ENCODE results near the gene TRAM2.
A peak's percentile ranks its signal among the peaks of the same experiment; 100 is the strongest.

TRAM2 gene

DNA sequence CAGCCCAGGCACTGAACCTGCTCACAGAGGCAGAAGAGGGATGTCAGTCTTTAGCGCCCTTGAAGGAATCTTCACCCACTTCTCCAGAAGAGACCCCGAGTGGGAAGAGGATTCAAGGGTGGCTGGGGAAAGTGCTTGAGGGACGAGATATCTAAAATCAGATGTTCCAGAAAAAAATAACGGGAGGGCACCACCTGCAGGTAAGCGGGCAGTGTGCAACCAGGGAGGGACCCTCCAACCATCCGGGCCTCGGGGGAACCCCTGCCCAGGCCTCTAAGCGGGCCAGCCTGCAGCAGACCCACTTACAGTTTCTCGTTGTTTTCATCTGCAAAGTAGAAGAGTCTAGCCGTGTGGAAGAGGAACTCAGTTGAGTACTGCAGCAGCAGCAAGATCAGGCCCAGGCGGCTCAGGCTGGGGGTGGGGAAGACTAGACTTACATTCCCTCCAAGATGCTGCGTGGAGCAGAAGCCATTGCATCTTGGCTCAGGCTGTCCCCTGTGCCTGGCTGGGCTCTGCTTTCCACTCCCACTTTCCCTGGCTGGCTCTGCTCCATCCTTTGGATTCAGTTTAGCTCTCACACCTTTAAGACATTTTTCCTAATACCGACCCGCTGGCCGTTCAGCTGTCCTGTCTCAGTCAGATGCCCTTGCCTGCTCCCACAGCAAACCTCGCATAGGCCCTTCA is 71.0 kb downstream of the TRAM2 start:
- no peak for DNase-seq

DNA sequence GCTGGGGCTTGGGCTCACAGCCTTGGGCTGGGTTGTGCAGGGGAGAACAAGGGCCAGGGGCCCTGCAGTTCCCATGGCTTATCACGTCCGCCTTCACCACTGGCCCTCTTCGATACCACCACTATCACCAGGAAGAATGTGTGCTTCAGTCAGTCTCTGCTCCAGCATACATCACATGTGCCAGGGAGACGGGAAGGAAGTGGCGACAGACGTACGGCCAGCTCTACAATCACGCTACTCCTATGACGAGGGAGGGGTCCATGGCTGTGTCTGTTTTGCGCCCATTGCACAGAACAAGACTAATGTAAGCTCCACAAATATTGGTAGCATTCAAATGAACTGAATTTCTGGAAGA is 72.1 kb downstream of the TRAM2 start:
- no peak for DNase-seq

DNA sequence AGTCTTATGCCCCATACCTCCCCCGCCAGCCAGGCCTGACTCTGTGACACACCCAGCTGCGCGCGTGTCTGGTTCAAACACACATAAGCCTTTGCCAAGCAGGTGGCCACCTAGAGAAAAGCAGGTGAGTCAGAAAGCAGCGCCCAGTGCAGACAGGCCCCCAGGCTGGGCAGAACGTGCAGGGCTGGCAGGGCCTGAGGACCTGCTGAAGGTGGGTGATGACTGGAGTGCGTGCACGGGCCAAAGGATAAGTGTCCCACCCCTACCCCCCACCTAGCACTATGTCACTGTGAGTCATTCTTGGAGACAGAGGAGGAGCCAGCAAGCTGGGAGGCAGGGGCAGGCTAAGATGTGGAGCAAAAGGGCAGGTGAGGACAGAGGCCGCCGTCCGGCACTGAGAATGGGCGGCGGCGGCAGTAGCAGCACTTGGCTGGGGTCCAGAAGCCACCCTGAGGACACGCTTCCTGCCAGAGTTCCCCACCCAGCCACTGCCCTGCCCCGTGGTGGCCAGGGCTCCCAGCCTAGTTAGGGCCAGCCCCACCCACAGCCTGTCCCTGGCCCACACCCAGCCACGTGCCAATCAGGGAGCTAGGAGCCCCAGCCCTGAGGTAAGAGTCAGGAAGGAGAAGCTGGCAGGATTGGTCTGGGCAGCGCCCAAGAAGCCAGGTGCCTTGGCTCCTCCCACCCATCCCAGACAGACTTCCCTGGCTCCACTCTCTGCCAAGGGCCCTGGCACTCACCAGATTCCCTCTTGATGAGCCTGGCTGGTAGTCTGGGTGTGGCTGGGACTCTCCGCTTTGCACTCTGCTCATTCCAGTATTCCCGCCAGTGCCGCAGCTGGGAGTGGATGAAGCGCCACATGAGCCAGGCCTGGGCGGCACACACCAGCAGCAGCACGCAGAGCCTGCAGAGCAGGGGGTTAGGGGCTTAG is 72.7 kb downstream of the TRAM2 start:
- DNase-seq: peak; percentile 98

DNA sequence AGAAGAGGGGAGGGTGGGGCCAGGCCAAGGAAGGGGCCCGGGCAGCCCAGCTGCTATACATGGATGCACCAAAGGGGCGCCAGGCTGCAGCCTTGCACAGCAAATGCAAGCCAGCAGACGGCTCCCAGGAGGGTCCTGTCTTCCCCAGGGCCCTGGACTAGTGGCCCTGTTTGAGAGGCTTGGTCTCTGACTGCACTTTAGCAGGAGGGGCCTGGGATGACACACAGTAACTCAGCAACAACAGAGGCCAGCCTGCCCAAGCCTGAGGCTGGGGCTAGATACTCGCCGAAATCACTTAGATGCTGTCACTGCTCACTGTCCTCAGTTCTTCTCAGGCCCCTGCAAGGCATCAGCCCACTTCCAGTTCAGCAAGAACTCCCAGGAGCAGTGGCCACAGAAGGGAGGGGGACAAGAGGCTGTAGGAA is 73.5 kb downstream of the TRAM2 start:
- peak; percentile 20 for DNase-seq

DNA sequence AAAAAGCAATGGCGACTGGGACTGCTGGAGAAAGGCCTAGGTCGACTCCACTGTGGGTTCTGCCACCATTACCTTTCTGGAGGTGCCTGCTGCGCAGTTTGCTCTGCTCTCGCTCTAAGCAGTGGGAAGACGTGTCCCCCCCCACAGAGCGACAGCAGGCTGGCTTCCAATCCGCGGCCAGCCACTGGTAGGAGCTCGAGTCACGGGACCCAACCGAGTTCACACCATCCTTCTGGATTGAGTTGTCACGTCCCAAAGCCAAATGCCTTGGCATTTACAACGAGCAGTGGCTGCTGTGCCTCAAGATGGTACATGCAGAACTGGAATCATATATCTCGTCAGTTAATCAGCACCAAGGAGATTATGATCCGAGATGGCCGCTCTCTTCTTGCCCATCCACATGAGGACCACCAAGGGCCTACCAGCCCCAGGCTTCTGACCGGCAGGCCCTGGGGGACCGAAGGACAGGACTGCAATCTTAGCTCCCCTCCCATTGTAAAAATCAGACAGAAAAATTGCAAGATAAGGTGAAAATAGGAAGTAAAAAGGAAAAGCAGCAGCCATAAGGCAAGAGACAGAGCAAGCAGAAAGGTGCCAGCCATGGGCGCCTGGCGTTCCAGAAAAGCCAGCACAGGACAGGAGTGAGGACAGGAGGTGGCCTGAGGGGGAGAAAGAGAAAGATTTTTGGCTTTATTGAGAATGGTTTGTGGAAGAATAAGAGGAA is 74.4 kb downstream of the TRAM2 start:
- no peak for DNase-seq

DNA sequence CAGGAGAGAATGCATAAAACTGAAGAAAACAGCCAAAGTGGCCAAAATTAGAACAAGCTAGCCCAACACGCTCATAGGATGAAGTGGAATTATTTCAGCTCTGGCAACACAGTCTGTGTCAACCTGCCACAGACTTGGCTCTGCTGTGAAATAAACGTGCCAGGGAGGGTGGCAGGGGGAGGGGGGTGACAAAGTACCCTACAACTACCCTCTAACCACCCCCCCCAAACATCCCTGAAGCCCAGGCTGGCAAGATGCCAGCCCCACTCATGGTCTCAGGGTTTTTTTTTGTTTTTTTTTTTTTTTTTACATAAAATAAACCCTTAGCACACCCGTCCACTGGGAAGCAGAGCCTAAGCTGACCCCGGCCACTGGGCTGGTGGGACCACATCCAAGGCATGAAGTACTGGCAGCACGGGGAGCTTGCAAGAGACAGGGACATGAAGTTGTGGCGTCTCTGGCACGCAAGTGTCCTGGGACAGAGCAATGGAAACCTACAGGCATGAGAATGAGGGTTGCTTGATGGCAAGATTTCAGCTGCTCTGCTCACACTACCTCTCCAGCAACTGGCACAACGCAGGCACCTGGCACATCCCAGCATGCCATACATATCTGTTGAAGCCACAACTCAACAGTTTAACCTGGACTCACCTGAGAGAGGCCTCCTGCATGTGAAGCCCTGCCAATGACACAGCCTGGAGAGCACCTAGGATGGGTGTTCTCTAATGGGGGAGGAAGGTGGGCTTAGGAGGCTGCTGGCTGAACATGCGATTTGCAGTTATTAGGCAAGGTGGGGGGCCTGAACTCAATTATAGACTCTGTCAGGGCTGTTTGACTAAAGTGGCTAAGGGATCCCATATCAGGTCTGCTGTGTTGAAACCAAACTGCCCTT is 76.4 kb downstream of the TRAM2 start:
- no peak for DNase-seq

DNA sequence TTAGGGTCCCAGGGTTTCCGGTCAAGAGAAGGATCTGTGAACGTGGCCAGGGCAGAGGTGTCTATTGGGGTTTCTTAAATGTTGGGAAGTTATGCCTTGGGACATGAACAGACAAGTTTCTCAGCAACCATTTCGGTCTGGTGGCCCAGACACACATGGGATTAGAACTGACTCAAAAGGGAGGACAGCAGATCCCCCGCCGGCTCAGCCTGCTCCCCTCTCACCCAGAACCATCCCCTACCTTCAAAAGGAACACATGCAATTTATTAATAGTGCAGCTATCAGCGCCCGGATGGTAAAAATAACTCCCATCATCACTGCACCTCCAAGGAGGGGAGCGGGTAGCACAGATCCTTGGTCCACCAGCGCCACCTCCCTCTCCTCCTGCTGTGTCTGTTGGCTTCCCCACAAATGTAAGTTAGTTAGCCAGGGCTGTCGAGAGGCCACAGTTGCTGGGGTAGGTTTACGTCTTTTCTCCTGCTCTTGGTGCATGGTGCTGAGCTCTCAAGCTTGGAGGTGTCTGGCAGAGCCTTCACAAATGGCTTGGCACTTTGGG is 77.1 kb downstream of the TRAM2 start:
- no peak for DNase-seq

DNA sequence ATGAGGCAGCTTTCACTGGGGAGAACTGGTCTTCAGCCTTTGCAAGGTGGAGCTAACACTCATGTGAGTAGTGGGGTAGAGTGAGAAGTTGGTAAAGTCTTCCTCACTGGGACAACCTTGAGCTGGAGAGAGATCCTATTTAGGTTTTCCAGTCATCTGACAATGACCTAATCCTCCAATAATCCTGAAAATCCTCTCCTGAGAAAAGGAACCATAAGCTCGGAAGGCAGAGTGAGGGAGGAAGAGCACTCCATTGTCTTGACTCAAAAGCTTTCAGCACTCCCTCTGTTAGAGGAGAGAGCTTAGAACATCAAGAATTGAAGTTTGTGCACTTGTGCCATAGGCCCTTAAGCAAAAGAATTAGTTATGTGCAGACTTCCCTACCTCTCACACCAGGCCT is 77.8 kb downstream of the TRAM2 start:
- DNase-seq: no peak

DNA sequence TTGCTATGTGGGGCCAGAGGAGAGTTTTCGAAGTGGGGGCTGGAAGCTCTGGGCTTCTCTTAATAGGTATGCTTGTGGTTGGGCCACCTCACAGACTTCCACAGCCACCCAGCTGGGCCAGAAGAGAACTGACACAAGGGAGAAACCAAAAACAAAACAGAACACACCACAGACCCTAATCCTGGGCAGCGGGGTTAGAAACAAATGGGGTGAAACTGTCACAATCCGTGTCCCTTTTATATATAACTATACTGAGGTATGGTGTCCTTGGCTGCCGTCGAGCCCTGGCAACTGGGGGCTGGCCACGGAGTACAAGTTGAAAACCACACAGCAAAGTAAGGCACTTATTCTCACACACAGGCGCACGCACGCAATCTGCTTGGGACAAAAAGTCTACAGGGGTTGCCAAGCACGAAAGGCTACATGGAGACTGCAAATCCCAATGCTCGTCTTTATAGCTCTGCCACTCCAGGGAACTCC is 78.3 kb downstream of the TRAM2 start:
- DNase-seq: no peak

DNA sequence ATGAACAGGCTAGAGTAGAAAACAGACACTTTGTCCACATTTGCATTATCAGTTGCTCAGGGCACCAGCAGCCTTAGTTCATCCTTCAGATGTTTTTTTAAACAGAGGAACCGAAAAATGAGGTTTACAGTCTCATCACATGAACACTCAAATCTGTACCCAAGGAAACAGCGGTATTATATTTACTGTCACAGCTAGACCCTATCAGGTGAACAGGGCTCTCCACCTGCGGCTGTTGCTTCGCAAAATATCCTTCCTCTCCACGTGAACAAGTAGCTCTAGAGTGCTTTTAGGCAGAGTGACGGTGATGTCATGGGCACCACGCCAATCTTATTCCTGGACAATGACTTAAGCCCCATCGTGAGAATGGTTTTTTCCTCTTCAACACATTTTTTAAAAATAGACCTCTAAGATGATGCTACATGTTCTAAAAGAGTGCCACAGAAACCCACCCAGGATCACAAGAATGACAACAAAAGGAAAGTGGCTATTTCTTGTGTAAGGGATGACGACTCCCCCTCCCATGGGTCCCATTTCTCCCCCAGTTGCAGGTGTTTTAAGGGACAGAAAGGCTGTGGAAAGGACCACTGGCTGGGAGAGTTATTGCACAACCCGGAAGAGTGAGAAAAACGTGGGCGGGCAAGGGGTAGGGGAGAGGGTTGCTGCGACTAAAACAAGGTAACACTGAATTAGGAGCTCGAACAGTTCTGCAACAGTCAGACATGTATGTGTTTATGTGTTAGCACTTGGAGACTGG is 79.0 kb downstream of the TRAM2 start:
- DNase-seq: no peak

DNA sequence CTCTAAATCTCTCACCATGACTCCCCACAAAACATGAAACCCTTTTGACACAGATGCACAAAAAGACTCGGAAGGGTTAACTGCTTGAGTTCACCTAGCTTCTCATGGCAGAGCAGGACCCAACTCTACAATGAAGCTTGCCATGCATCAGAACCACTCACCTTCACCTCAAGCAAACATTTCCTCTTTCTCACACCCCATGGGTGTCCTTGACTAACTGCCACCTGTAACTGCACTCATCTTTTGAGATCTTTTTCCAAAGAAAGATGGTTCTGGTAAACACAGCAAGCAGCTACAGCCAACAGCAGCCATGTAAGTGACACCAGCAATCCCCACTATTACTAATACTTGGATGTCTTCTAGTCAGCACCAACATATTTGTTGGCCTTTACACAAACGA is 80.2 kb downstream of the TRAM2 start:
- no peak for DNase-seq

DNA sequence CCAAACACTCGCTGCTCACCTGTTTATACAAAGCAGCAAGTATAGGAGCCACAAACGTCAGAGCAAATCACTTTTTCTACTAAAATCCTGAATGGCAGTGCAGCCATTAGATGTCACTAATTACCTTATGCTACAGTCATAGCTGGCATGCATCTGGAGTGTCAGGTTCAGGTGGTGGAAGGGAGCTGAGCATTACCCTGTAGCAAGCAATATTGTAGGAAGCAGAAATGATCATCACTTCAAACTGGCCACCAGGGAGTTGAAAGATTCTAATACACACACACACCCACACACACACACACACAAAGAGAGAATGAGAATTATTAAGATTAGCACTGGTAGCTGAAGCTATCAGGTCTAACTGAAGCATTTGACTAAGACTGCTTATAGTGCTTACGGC is 80.9 kb downstream of the TRAM2 start:
- DNase-seq: no peak

DNA sequence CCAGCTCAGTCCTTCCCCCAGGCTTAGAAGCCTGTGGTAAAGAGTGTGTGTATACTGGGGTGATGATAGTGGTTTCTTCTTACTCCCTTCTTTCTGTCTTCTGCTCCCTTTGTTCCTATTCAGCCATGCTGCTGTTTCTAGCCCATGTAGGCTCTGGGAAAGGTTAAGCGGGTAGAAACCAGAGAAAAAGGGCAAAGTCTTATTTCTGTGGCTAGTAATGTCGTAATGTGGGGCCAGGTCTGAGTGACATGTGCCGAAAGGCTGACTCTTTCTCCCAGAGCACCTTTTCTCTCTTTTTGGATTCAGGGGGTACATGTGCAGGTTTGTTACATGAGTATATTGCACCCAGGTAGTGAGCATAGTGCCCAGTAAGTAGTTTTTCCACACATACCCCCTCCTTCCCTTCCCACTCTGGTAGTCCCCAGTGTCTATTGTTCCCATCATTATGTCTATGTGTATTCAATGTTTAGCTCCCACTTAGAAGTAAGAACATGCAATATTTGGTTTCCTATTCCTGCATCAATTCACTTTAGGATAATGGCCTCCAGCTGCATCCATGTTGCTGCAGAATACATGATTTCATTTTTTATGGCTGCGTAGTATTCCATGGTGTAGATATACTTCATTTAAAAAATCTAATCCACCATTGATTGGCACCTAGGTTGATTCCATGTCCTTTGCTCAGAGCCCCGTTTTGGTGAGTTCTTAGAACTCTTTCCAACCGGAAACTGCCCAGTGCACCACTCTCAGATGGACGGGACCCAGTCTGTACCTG is 82.4 kb downstream of the TRAM2 start:
- no peak for DNase-seq

DNA sequence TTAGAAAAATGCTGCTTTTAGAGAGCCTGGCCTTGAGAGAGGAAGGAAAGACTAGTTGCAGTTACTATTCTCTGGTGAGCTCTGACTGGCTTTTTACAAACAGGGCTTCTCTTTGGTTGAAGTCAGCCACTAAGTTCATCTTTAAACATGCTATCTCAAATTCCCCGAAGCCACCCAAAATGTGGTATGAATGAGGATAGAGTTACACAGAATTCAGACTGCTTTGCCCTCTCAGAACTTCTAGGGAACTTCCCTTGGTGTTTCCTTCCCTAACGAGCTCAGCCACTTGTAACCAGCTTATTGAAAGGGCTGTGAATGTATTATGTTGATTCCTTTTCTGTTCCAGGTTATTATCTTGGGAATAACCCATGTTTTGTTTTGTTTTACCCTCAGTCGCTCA is 83.2 kb downstream of the TRAM2 start:
- DNase-seq: no peak

DNA sequence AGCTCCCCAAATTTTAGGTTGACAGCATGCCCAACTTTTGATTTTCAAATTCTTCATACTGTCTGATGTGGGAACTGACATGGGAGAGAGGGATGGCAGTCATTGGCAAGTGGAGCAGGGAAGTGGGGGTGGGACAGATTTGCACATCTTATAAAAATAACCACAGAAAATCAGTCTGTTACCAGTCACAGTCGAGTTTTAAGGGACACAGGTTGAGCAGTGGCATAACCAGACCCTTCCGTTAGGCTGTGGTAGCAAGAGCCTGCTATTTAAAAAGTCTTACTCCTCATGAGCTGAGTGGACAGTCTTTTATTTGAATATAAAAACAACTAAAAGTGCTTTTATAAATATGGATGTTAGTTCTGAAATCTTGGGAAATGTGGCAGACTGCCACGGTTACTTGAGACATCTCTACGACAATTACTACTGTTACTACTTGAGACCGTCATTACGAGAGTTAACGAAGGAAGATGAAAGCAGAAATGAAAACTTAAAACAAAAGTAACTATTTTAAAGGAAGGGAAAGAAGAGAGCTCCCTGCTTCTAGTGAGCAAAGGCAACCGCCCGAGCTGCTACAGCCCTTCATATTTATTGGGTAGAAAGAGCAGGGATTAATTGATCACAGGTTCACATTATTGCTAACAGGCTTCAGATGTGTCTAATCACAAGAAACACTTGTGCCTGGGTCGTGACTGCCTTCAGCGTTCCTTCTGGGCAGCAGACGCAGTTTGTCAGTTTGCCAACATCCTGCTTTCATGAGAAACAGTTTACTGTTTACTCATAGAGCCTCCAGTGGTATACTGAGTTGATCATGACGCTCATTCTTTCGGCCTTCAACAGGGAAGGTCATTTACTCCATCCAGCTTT is 85.4 kb downstream of the TRAM2 start:
- no peak for DNase-seq

DNA sequence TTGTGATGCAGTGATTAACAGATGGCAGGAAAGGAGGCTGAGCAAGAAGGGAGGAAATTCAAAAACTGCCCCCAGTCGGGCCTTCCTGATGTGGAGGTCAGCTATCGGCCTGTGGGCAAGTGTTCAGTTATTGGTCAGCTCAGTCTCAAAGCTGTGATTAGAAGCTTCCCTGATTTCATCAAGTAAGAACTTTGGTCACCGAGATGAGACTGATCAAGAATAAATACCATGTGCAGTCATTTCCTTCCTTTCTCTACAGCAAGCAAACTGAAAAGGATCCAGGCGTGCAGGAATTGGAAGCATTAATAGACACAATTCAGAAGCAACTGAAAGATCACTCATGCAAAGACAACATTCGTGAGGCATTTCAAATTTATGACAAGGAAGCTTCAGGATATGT is 87.0 kb downstream of the TRAM2 start:
- no peak for DNase-seq

DNA sequence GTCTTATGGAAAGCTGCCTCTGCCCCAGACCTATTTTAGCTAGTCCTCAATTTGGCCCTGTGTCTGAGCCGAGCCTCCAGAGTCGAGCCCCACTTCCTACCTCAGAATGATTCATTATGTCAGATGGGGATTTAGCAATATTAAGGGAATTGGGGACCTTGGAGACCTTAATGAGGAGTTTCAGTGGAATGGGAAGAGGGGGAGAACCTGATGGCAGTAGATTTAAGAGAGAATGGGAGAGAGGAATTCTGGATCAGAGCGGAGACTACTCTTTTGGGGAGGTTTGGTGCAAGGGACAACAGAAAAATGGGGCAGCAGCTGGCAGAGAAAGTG is 93.2 kb downstream of the TRAM2 start:
- no peak for DNase-seq

DNA sequence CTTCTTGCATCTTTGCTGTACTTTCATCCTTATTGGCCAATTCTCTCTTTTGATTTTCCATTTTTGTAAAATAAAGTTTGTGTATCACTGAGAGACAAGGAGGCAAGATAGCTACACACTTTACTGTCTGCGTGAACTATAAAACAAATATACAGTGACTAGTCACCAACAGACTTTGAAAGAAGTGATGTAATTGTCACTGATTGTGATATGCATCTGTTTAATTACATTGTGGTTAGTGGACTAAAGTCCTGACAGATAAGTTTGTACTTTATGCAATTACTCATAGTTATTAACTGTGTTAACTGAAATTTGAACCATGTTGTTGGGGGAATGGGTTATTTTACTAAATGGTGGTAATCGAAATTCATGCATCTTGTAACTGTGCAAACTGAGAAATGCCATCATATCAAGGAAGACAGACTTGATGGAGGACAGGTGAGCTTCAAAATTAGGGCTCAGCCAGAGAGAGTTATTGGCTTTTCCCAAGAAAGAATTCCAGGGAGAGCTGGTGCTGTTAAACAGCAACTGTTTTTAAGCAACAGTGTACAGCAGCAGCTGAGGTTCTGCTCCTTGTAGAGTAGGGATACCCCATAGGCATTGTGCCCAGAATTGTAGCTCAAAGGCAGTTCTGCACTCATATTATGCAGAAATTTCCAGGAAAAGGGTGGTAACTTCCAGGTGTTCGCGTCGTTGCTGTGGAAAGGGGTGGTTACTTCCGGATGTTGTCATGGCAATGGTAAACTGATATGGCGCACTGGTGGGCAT is 93.8 kb downstream of the TRAM2 start:
- DNase-seq: no peak

DNA sequence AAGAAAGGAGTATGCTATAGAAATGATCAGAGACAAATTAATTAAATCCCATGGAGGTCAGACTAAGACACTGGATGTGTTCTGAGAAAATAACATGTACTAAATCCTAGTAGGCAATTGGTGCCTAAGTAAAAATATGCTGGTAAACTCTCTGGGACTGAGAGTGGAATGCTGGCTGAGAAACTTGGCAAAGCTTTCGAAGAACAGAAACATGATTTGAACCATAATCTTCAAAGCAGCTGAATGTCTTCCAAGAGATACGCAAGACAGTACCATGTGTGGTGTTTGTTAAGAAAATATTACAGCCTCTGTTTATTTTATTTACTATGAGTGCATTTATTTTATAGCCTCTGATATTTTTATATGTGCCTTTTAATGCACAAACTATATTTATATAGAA is 101.6 kb downstream of the TRAM2 start:
- no peak for DNase-seq

Measured in COR-L47 (cell line).